GM13977 (cell line): ENCODE measurements around the gene FIBP.

ENCODE experiments used
- DNase-seq: peaks from one replicate; pipeline ENCODE4 v3.0.0; 2012; ENCODE audit warnings: low spot score
- in situ Hi-C: fragments of 300-500 bp; cut with MboI; formaldehyde crosslinking; loops from one replicate; pipeline ENCODE4 v1.12.0; 2022; ENCODE audit warnings: low sequenced_read_pairs, low pct_unique_long_range_greater_than_20kb, mixed read lengths, inconsistent platforms; ENCODE audit not compliant: unreplicated experiment
- TF ChIP-seq, protein P1 (sequence below): IDR thresholded peaks from 2 replicates; pipeline ENCODE4 v1.5.1; 2012; ENCODE audit warnings: mild to moderate bottlenecking, control low read depth; ENCODE audit not compliant: insufficient read depth; ENCODE audit errors: extremely low read depth, missing control alignments

The FIBP gene

DNA sequence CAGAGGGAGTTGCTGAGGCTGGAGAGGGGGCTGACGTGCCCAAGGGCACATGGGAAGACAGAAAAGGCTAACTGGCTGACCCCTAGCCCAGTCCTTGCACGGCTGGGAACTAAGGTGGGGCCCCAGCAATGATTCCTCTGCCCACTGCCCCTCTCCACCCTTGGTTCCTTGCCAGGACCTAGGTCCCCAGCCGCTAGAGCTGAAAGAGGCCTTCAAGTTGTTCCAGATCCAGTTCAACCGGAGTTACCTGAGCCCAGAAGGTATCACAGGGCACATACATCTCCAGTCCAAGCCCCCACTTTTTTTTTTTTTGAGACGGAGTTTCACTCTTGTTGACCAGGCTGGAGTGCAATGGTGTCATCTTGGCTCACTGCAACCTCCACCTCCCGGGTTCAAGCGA is 8.2 kb downstream of the FIBP start:
- DNase-seq = no peak
- in situ Hi-C loops = loop anchor here (5.0 kb wide), 1 partner anchor 107 kb away; no protein-coding TSS in a partner anchor
- TF ChIP-seq, protein P1, sequence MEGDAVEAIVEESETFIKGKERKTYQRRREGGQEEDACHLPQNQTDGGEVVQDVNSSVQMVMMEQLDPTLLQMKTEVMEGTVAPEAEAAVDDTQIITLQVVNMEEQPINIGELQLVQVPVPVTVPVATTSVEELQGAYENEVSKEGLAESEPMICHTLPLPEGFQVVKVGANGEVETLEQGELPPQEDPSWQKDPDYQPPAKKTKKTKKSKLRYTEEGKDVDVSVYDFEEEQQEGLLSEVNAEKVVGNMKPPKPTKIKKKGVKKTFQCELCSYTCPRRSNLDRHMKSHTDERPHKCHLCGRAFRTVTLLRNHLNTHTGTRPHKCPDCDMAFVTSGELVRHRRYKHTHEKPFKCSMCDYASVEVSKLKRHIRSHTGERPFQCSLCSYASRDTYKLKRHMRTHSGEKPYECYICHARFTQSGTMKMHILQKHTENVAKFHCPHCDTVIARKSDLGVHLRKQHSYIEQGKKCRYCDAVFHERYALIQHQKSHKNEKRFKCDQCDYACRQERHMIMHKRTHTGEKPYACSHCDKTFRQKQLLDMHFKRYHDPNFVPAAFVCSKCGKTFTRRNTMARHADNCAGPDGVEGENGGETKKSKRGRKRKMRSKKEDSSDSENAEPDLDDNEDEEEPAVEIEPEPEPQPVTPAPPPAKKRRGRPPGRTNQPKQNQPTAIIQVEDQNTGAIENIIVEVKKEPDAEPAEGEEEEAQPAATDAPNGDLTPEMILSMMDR = no peak

DNA sequence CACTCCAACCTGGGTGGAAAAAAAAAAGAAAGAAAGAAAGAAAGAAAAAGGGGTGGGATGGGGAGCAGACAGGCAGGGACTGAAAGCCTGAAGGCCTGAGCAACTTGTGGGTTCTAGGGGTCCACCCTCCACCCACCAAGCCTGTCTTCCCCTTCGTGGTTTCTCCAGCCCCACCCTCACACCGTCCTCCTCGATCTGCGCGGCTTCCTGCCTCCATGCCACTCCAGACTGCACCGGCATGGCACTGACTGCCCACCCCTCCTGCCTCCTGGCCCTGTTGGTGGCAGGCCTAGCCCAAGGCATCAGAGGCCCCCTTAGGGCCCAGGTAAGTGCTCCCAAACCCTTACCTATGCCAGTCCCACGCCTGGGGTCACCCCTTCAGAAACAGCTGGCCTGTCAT is 8.7 kb downstream of the FIBP start, which contains the start of gene CTSW:
Gene CTSW, plus strand, starts transcription at position 221 of the 400 bp plus-strand sequence. Its CDS starts 18 bp downstream, at position 239.
- DNase-seq = no peak
- TF ChIP-seq, protein P1 = no peak
- in situ Hi-C loops = loop anchor here (5.0 kb wide), 1 partner anchor 108 kb away; no protein-coding TSS in a partner anchor

DNA sequence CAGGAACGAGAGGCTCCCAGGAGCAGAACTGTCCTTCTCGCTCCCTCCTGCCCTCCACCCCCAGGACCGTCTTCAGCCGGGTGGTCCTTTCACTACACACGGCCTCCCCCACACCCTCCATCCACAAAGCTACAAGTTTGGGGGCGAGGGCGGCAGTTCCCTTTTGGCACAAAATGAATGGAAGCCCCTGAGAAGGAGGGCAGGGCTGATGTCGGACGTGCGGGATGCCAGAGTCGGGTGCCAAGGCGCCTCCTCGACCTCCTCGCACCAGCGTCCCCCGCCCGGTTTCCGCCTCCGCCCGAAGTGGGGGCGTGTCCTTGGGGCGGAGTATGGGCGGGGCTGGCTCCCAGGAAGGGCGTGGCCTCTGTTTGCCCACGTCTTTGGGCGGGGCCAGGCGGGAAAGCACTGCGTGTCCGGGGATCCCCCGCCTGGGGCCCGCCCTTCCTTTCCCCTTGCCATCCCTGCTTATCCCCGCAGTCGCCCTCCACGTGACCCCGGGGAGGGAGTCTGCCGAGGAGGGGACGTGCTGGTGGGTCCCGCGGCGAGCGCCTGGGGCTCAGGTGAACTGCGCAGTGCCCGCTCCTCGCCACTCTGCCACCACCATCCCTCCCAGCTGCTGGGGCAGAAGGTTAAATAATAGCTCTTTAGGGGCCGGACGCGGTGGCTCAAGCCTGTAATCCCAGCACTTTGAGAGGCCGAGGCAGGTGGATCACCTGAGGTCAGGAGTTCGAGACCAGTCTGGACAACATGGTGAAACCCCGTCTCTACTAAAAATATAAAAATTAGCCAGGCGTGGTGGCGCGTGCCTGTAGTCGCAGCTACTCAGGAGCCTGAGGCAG is 14.7 kb downstream of the FIBP start:
- TF ChIP-seq, protein P1 = no peak
- peak; percentile 97 for DNase-seq
- in situ Hi-C loops = no loop called here

DNA sequence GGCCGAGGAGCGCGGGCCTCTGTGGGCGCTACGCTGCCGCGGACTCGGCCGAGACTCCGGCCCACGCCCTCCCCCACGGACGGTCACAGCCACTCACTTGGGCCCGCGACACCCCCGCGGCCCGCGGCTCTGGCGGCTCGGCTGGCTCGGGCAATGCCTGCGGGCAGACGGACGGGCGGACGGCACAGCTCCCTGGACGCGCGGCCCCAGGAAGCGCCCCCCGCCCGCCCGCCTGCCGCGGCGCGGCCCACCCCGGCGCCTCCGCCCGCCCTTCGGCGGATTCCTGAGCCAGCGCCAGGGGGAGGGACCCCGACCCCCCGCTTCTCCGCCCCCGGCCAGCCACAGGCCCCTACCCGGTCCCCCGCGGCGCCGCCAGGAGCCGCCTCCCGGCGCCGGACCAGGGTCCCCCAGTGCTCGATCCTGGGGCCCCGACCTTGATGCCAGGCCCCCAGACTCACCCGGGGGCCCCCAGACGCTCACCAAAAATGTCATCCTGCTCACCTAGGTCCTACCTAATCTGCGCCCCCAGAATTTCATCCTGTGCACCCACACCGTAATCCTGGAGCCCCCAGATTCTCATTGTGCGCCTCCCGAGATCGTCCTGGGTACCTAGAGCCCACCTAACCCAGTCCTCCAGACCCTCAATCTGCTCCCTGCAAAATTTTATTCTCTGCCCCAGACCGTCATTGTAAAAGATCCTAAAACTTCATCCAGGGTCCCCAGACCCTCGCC is 15.5 kb downstream of the FIBP start, which contains the start of gene EFEMP2:
Gene EFEMP2, minus strand, starts transcription at position 215 of the 732 bp plus-strand sequence. CDS start 446 bp downstream, outside the sequence.
- in situ Hi-C loops = no loop called here
- TF ChIP-seq, protein P1 = no peak
- no peak for DNase-seq

DNA sequence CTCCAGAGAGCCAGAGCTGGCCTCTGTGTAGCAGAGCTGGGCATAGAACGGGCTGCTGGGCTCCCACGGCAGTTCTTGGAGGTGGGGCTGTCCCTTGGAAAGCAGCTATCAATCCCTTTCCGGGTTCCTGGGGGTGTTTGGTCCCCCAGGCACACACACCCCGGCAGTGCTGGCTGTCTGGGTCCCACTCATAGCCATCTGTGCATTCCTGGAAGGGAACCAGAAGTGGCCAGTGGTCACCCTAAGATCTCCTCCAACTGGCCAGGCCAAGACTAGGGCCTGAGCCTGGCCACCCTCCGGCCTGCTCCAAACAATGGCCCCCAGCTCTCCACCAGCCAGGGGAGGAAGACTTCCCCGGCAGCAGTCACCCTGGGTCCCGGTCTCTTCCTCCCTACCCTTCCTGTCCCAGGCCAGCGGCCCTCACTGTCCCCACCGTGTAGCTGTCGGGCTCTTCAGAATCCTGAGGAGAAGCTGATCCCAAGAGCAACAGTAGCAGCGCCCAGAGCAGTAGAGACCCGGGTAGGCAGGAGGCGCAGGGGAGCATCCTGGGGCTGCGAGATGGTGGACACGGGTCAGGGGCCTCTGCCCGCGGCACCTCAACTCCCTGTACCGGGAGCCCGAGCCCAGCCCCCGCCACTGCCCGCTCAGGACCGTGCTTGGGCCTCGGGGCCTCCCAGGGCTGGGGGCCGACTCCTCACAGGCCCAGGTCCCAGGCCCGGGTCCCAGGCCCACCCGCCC is 16.3 kb downstream of the FIBP start:
- TF ChIP-seq, protein P1 = no peak
- DNase-seq = no peak
- in situ Hi-C loops = no loop called here
